22Rv1 (cell line): ENCODE data around the gene GAK.

ENCODE experiments used
- CTCF ChIP-seq: fragments of 450-650 bp; IDR thresholded peaks from 2 replicates; pipeline ENCODE4 v1.5.1; 2017; ENCODE audit warnings: mild to moderate bottlenecking
- ZFX ChIP-seq: fragments of 450-650 bp; IDR thresholded peaks from 2 replicates; pipeline ENCODE4 v1.6.1; 2017; ENCODE audit warnings: antibody characterized with exemption, borderline replicate concordance

GRCh38 chr4:960636-961350 is 28.7 kb upstream of the GAK start:
- TF ChIP-seq CTCF (no peak), ZFX (no peak)
